Neural cell (in vitro differentiated cells): Measurements from ENCODE around the gene DST. TPM values are rescaled to one million over a fixed set of nuclear protein-coding genes. Genes with fewer than 3 reads are reported as not detected.

Source experiments
- H2AFZ ChIP-seq: fragments of 200-600, 300-800 bp; sonication (generic), shearing (Covaris generic); 2 replicates; pipeline ENCODE4 v1.6.0; 2014; ENCODE audit warnings: low read depth, mild to moderate bottlenecking, antibody characterized with exemption, low read length, moderate library complexity
- H3F3A ChIP-seq: fragments of 200-600 bp; shearing (Covaris generic); 2 replicates; pipeline ENCODE4 v1.6.1; 2016; ENCODE audit warnings: mild to moderate bottlenecking, moderate library complexity, mixed read lengths, antibody characterized with exemption, low read length; ENCODE audit not compliant: insufficient read depth, poor library complexity, severe bottlenecking
- H3K27ac ChIP-seq: fragments of 200-600, 300-800 bp; sonication (generic), shearing (Covaris generic); 2 replicates; pipeline ENCODE4 v1.5.1; 2014; ENCODE audit warnings: mild to moderate bottlenecking, low read length, moderate library complexity
- H3K27me3 ChIP-seq: fragments of 300-800, 200-600 bp; sonication (generic), shearing (Covaris generic); 2 replicates; pipeline ENCODE4 v1.6.0; 2014; ENCODE audit warnings: mild to moderate bottlenecking, low read depth, low read length, moderate library complexity; ENCODE audit not compliant: insufficient read depth
- H3K36me3 ChIP-seq: fragments of 300-800, 200-600 bp; sonication (generic), shearing (Covaris generic); 2 replicates; pipeline ENCODE4 v1.5.1; 2014; ENCODE audit warnings: mild to moderate bottlenecking, antibody characterized with exemption, low read length, moderate library complexity; ENCODE audit not compliant: insufficient read depth
- H3K4me2 ChIP-seq: fragments of 300-800, 200-600 bp; sonication (generic), shearing (Covaris generic); 2 replicates; pipeline ENCODE4 v1.6.0; 2014; ENCODE audit warnings: mild to moderate bottlenecking, low read length
- H3K4me3 ChIP-seq: fragments of 300-800, 200-600 bp; sonication (generic), shearing (Covaris generic); 2 replicates; pipeline ENCODE4 v1.5.1; 2014; ENCODE audit warnings: mild to moderate bottlenecking, low read length, moderate library complexity
- H3K79me2 ChIP-seq: fragments of 200-600 bp; shearing (Covaris generic); replicated peaks from 2 replicates; pipeline ENCODE4 v1.6.0; 2014; ENCODE audit warnings: mild to moderate bottlenecking, low read length, moderate library complexity; ENCODE audit not compliant: insufficient read depth
- H3K9ac ChIP-seq: fragments of 300-800, 200-600 bp; sonication (generic), shearing (Covaris generic); 2 replicates; pipeline ENCODE4 v1.6.1; 2016; ENCODE audit warnings: mild to moderate bottlenecking, low read length, mixed read lengths
- H3K9me2 ChIP-seq: fragments of 200-600 bp; shearing (Covaris generic); 2 replicates; pipeline ENCODE4 v1.6.1; 2016; ENCODE audit warnings: mild to moderate bottlenecking, low read length, mixed read lengths; ENCODE audit not compliant: insufficient read depth
- H3K9me3 ChIP-seq: fragments of 200-600, 300-800 bp; sonication (generic), shearing (Covaris generic); 2 replicates; pipeline ENCODE4 v1.6.1; 2016; ENCODE audit warnings: mild to moderate bottlenecking, mixed run types, low read length, moderate library complexity, mixed read lengths
- H4K20me1 ChIP-seq: fragments of 200-600 bp; shearing (Covaris generic); 2 replicates; pipeline ENCODE4 v1.6.1; 2016; ENCODE audit warnings: mild to moderate bottlenecking, mixed run types; ENCODE audit not compliant: insufficient read depth
- EP300 ChIP-seq: fragments of 450-650 bp; conservative IDR thresholded peaks from 2 replicates; pipeline ENCODE4 v1.6.1; 2014; ENCODE audit warnings: antibody characterized with exemption, mild to moderate bottlenecking, moderate library complexity; ENCODE audit not compliant: poor library complexity, severe bottlenecking
- EZH2 ChIP-seq: fragments of 200-600, 300-800 bp; shearing (Covaris generic), sonication (generic); IDR thresholded peaks from 2 replicates; pipeline ENCODE4 v1.6.1; 2014; ENCODE audit warnings: antibody characterized with exemption, low read length, borderline replicate concordance, mild to moderate bottlenecking; ENCODE audit not compliant: insufficient read depth, poor library complexity, severe bottlenecking
- MXI1 ChIP-seq: fragments of 450-650 bp; conservative IDR thresholded peaks from 2 replicates; pipeline ENCODE4 v1.6.1; 2014; ENCODE audit warnings: antibody characterized with exemption, mild to moderate bottlenecking; ENCODE audit not compliant: poor library complexity, severe bottlenecking
- POLR2AphosphoS5 ChIP-seq: IDR thresholded peaks from 2 replicates; pipeline ENCODE4 v1.6.1; 2012
- RAD21 ChIP-seq: fragments of 450-650 bp; conservative IDR thresholded peaks from 2 replicates; pipeline ENCODE4 v1.6.1; 2014; ENCODE audit warnings: antibody characterized with exemption, mild to moderate bottlenecking, moderate library complexity
- SMC3 ChIP-seq: fragments of 450-650 bp; conservative IDR thresholded peaks from 2 replicates; pipeline ENCODE4 v1.6.1; 2014; ENCODE audit warnings: antibody characterized with exemption, mild to moderate bottlenecking, moderate library complexity; ENCODE audit not compliant: poor library complexity
- TAF1 ChIP-seq: IDR thresholded peaks from 2 replicates; pipeline ENCODE4 v1.6.1; 2012; ENCODE audit warnings: low read depth
- polyA plus RNA-seq: library from polyadenylated mRNA; depleted of rRNA; stranded (reverse); fragments of >200 nt; gene quantifications from 2 replicates; pipeline ENCODE4 v1.2.3, GENCODE V29; 2014
- TF ChIP-seq, protein P1 (sequence below): IDR thresholded peaks from 2 replicates; pipeline ENCODE4 v1.6.1; 2012; ENCODE audit warnings: borderline replicate concordance
- TF ChIP-seq, protein P2 (sequence below): fragments of 450-650 bp; IDR thresholded peaks from 2 replicates; pipeline ENCODE4 v1.5.1; 2014; ENCODE audit warnings: antibody characterized with exemption, mild to moderate bottlenecking, moderate library complexity; ENCODE audit not compliant: poor library complexity, severe bottlenecking

DST gene
- polyA plus RNA-seq, 1 donor from 2014 or later: 118 TPM

DNA sequence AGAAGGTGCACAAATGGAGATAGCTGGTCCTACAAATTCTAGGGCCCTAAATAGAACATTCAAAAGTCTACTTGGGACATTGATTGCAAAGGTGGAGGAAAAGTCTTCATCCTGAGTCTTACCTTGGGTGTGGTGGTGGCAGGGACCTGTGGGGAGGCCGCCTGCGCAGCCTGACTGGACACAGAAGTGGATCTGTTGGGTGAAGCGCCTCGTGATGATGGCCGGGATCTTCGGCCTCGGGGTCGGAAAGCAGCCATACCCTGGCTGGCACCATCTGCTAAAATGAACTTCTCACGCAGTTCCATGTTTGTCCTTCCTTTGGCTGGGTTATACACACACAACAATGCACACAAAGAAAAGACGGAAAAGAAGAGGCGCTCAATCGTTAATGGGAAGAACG is 179.2 kb downstream of the DST start:
- no peaks in the 10 kb centered on the region for H3K9me3 ChIP-seq
- no peaks in the 10 kb centered on the region for H4K20me1 ChIP-seq
- H3F3A ChIP-seq: no peaks in the 10 kb centered on the region
- no peak overlapping the region for H3K27ac ChIP-seq
- no peak overlapping the region for H3K4me2 ChIP-seq
- no peak overlapping the region for H3K9ac ChIP-seq
- no peak overlapping the region for H3K4me3 ChIP-seq
- TF ChIP-seq MXI1: no peak
- TF ChIP-seq EZH2: no peak
- no peak for TF ChIP-seq TAF1
- TF ChIP-seq, protein P1, sequence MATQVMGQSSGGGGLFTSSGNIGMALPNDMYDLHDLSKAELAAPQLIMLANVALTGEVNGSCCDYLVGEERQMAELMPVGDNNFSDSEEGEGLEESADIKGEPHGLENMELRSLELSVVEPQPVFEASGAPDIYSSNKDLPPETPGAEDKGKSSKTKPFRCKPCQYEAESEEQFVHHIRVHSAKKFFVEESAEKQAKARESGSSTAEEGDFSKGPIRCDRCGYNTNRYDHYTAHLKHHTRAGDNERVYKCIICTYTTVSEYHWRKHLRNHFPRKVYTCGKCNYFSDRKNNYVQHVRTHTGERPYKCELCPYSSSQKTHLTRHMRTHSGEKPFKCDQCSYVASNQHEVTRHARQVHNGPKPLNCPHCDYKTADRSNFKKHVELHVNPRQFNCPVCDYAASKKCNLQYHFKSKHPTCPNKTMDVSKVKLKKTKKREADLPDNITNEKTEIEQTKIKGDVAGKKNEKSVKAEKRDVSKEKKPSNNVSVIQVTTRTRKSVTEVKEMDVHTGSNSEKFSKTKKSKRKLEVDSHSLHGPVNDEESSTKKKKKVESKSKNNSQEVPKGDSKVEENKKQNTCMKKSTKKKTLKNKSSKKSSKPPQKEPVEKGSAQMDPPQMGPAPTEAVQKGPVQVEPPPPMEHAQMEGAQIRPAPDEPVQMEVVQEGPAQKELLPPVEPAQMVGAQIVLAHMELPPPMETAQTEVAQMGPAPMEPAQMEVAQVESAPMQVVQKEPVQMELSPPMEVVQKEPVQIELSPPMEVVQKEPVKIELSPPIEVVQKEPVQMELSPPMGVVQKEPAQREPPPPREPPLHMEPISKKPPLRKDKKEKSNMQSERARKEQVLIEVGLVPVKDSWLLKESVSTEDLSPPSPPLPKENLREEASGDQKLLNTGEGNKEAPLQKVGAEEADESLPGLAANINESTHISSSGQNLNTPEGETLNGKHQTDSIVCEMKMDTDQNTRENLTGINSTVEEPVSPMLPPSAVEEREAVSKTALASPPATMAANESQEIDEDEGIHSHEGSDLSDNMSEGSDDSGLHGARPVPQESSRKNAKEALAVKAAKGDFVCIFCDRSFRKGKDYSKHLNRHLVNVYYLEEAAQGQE: no peak
- TF ChIP-seq SMC3: no peak
- TF ChIP-seq RAD21: no peak
- no peak for TF ChIP-seq POLR2AphosphoS5
- TF ChIP-seq, protein P2, sequence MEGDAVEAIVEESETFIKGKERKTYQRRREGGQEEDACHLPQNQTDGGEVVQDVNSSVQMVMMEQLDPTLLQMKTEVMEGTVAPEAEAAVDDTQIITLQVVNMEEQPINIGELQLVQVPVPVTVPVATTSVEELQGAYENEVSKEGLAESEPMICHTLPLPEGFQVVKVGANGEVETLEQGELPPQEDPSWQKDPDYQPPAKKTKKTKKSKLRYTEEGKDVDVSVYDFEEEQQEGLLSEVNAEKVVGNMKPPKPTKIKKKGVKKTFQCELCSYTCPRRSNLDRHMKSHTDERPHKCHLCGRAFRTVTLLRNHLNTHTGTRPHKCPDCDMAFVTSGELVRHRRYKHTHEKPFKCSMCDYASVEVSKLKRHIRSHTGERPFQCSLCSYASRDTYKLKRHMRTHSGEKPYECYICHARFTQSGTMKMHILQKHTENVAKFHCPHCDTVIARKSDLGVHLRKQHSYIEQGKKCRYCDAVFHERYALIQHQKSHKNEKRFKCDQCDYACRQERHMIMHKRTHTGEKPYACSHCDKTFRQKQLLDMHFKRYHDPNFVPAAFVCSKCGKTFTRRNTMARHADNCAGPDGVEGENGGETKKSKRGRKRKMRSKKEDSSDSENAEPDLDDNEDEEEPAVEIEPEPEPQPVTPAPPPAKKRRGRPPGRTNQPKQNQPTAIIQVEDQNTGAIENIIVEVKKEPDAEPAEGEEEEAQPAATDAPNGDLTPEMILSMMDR: no peak
- no peak for TF ChIP-seq EP300
- no peaks in the 10 kb centered on the region for H3K27me3 ChIP-seq
- H3K9me2 ChIP-seq: no peaks in the 10 kb centered on the region
- H2AFZ ChIP-seq: no peak overlapping the region
- H3K79me2 ChIP-seq: no peaks in the 10 kb centered on the region
- H3K36me3 ChIP-seq: peaks cover 5% of the 10 kb centered on the region

DNA sequence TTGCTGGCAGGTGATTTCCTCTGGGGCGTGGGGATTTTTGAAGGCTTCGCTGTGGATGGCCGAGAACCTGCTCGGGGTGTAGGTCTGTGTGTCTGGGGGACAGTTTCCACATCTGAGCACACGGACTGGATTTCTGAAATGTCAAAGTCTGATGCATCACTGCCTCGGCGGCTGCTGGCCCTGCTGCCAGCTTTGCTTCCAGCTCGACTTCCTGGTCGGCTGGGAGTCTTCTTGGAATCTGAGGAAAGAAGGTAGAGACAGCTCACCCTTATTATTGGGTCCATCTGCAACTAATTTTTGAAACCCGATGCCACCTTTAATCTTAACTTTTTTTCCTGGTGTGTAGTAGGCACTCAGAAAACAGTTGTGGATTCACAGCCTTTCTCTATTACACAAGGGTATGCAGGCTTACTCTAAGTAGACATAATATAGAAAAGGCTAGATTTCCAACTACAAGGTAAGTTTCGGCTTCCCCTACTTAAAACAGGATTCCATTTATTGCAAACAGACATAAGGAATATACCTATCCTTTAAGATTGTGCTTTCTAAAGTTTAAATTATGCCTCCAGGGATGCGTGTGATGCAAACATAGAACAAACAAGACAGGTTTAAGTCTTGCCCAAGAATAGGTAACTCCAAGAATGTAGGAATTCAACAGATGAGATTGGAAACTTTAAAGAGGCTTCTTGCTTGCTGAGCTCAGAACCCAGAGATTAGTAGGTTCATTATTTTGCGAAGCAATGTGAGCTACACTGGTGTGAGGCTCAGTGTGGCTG is 183.5 kb downstream of the DST start:
- Histone ChIP-seq H3K4me3 (no peak overlapping the region), H3K9me2 (no peaks in the 10 kb centered on the region), H4K20me1 (no peaks in the 10 kb centered on the region), H3K4me2 (no peak overlapping the region), H3K79me2 (no peaks in the 10 kb centered on the region), H3K27me3 (no peaks in the 10 kb centered on the region), H3K27ac (no peak overlapping the region), H3F3A (no peaks in the 10 kb centered on the region), H2AFZ (no peak overlapping the region), H3K36me3 (peaks cover 5% of the 10 kb centered on the region), H3K9me3 (no peaks in the 10 kb centered on the region), H3K9ac (no peak overlapping the region)
- TF ChIP-seq RAD21 (no peak), POLR2AphosphoS5 (no peak), EZH2 (no peak), SMC3 (no peak), TAF1 (no peak), EP300 (no peak), MXI1 (no peak)
- TF ChIP-seq, protein P2: no peak
- TF ChIP-seq, protein P1: no peak
